HFF-Myc (cell line): ENCODE measurements around the gene DENND1A.

Experiments
- DNase-seq: peaks from one replicate; pipeline ENCODE4 v3.0.0-alpha.2; 2011; ENCODE audit warnings: low read depth; ENCODE audit errors: extremely low read depth
- H3K4me3 ChIP-seq: replicated peaks from 2 replicates; pipeline ENCODE4 v1.5.1; 2011; ENCODE audit warnings: low read depth, mild to moderate bottlenecking, control low read depth, low read length
- TF ChIP-seq, protein P1 (sequence below): IDR thresholded peaks from 2 replicates; pipeline ENCODE4 v1.5.1; 2012; ENCODE audit warnings: mild to moderate bottlenecking, low read depth, low read length, control low read depth; ENCODE audit errors: missing control alignments

Gene DENND1A

GRCh38 chr9:123834889-123835562, 94.9 kb downstream of the DENND1A start:
- DNase-seq = peak; percentile 52
- H3K4me3 ChIP-seq = peak overlapping the region; percentile 12
- TF ChIP-seq, protein P1, sequence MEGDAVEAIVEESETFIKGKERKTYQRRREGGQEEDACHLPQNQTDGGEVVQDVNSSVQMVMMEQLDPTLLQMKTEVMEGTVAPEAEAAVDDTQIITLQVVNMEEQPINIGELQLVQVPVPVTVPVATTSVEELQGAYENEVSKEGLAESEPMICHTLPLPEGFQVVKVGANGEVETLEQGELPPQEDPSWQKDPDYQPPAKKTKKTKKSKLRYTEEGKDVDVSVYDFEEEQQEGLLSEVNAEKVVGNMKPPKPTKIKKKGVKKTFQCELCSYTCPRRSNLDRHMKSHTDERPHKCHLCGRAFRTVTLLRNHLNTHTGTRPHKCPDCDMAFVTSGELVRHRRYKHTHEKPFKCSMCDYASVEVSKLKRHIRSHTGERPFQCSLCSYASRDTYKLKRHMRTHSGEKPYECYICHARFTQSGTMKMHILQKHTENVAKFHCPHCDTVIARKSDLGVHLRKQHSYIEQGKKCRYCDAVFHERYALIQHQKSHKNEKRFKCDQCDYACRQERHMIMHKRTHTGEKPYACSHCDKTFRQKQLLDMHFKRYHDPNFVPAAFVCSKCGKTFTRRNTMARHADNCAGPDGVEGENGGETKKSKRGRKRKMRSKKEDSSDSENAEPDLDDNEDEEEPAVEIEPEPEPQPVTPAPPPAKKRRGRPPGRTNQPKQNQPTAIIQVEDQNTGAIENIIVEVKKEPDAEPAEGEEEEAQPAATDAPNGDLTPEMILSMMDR = no peak

DNA sequence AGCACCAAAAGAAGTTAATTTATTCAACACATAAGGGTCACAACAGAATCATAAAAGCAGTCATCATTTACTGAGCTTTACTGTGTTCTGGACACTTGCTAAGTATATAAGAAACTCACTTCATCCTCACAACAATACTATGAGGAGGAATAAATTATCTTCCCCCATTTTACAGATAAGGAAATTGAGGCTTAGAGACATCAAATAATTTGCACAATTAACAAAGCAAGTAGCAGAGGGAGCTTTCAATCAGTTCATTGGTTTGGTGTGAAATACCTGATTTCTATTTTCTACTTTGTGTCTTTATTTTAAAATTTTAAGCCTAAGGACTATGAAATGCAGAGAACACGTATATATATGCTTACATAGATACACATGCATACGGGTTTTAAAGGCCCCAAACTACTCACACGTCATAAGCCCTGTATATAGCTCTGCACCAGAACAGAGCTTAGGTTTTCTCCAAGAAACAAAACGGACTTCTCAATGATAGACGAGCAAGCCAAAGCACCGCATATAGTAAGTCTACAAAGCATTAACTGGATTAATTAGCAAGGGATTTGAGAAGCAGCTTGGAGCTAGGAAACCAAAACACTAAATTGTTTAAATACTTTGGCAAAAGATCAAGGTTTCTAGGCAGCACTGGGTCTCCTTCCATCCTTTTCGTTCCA, 95.6 kb downstream of the DENND1A start:
- H3K4me3 ChIP-seq = peak overlapping the region; percentile 12
- TF ChIP-seq, protein P1 = no peak
- DNase-seq = no peak

- no peak overlapping the region for H3K4me3 ChIP-seq
- TF ChIP-seq, protein P1 = no peak
- no peak for DNase-seq
Observed at GRCh38 chr9:123832858-123833650, 96.9 kb downstream of the DENND1A start.

DNA sequence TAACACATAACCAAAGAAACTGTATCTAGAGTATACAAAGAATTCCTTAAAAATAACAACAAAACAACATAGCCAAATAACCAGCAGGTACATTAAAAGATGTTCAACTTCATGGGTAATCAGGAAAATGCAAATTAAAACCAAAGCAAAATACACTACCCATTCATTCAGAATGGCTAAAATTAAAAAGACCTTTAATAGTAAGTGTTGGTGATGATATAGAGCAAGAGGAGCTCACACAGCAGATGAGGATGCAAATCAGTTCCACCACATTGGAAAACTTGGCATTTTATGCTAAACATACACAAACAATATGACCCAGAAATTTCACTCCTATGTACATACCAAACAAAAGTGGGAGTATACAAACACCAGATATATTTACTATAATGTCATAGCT, 97.8 kb downstream of the DENND1A start:
- DNase-seq = no peak

GRCh38 chr9:123828449-123828848, 101.5 kb downstream of the DENND1A start:
- no peak for DNase-seq

More for the DNA sequence above, 97.8 kb downstream of the DENND1A start:
- no peak overlapping the region for H3K4me3 ChIP-seq
- TF ChIP-seq, protein P1 = no peak

GRCh38 chr9:123825342-123826060, 104.4 kb downstream of the DENND1A start:
- no peak for DNase-seq
- H3K4me3 ChIP-seq = no peak overlapping the region
- TF ChIP-seq, protein P1 = peak; percentile 23

More at GRCh38 chr9:123828449-123828848, 101.5 kb downstream of the DENND1A start:
- H3K4me3 ChIP-seq = no peak overlapping the region
- TF ChIP-seq, protein P1 = no peak
